Stimulated activated CD4-positive, alpha-beta T cell treated with anti-CD3 and anti-CD28 coated beads, Interleukin-12 subunit alpha, Interleukin-12 subunit beta, amount 100 ng/mL, for 24 hours (primary cell): Measurements from ENCODE around the gene ZCCHC8.
"Not testable (repeated sequence)": the region's sequence is repeated elsewhere in the genome, so short reads cannot be mapped to it uniquely, and the experiment has no call there.

Source experiments
- DNase-seq, 2 experiments: peaks; one replicate each; pipeline ENCODE4 v3.0.0-alpha.2; 2020; ENCODE audit warnings: low read depth in 2 of 2

The ZCCHC8 gene

GRCh38 chr12:122508163-122508562, 7.4 kb upstream of the ZCCHC8 start:
- no peak for DNase-seq

- DNase-seq, result no peak
These were observed 5.7 kb upstream of the ZCCHC8 start for GRCh38 chr12:122506393-122506938.

- no peak for DNase-seq
These were observed 4.8 kb upstream of the ZCCHC8 start for GRCh38 chr12:122505419-122506051.

- DNase-seq, result no peak
These were observed 3.3 kb upstream of the ZCCHC8 start for GRCh38 chr12:122503783-122504590.

- no peak for DNase-seq
These were observed 2.5 kb upstream of the ZCCHC8 start for GRCh38 chr12:122503147-122503751.

GRCh38 chr12:122501489-122501989, 807 bp upstream of the ZCCHC8 start:
- DNase-seq, result no peak

- DNase-seq, result peak in 1 of 2 experiments; percentile 25
These were observed 594 bp downstream of the ZCCHC8 start for GRCh38 chr12:122499991-122500684.

- DNase-seq, result no peak
These were observed 5.5 kb downstream of the ZCCHC8 start for GRCh38 chr12:122495258-122495657.

GRCh38 chr12:122493222-122493621, 7.5 kb downstream of the ZCCHC8 start:
- DNase-seq, result not testable (repeated sequence)

- no peak for DNase-seq
These were observed 8.7 kb downstream of the ZCCHC8 start for GRCh38 chr12:122491991-122492390.

GRCh38 chr12:122489038-122489437, 11.7 kb downstream of the ZCCHC8 start:
- DNase-seq, result no peak

- DNase-seq, result not testable (repeated sequence)
These were observed 12.9 kb downstream of the ZCCHC8 start for GRCh38 chr12:122487807-122488206.

- DNase-seq, result no peak
These were observed 13.8 kb downstream of the ZCCHC8 start for GRCh38 chr12:122486805-122487426.

- not testable (repeated sequence) for DNase-seq
These were observed 14.4 kb downstream of the ZCCHC8 start for GRCh38 chr12:122486360-122486759.

GRCh38 chr12:122484385-122484784, 16.3 kb downstream of the ZCCHC8 start:
- DNase-seq, result not testable (repeated sequence)

GRCh38 chr12:122483969-122484368, 16.8 kb downstream of the ZCCHC8 start:
- no peak for DNase-seq

- DNase-seq, result no peak
These were observed 18.9 kb downstream of the ZCCHC8 start for GRCh38 chr12:122481861-122482260.

GRCh38 chr12:122480753-122481152, 20.0 kb downstream of the ZCCHC8 start:
- no peak for DNase-seq

GRCh38 chr12:122474324-122474716, 26.4 kb downstream of the ZCCHC8 start:
- DNase-seq, result no peak

- peak; percentile 34 to 68 for DNase-seq
These were observed 27.0 kb downstream of the ZCCHC8 start for GRCh38 chr12:122473543-122474323.
